Caki2 (cell line): Measurements from ENCODE around the gene KHDRBS2. TPM values are rescaled to one million over a fixed set of nuclear protein-coding genes. Genes with fewer than 3 reads are reported as not detected.
A peak's percentile ranks its signal among the peaks of the same experiment; 100 is the strongest.

Experiments
- DNase-seq: peaks from one replicate; pipeline ENCODE4 v3.0.0-alpha.2; 2015; ENCODE audit warnings: low read depth
- in situ Hi-C: cut with HindIII; loops from 2 replicates; pipeline ENCODE4 v1.10.0; 2016; ENCODE audit warnings: low sequenced_read_pairs, low pct_unique_long_range_greater_than_20kb, mixed read lengths
- total RNA-seq: library from RNA; depleted of rRNA; stranded (reverse); fragments of >200 nt; shearing (Covaris generic); gene quantifications from 2 replicates; pipeline ENCODE4 v1.2.3, GENCODE V29; 2014; ENCODE audit warnings: low replicate concordance; rRNA removed

The KHDRBS2 gene
- not detected in 2 replicates for total RNA-seq

- in situ Hi-C loops = no loop called here
- no peak for DNase-seq
Observed at GRCh38 chr6:62285612-62286469, at the start of gene KHDRBS2. Gene KHDRBS2, minus strand, starts transcription at chr6:62286225.

GRCh38 chr6:62328607-62329006, 42.6 kb upstream of the KHDRBS2 start:
- in situ Hi-C loops = no loop called here
- no peak for DNase-seq

GRCh38 chr6:62324834-62325233, 38.8 kb upstream of the KHDRBS2 start:
- in situ Hi-C loops = no loop called here
- no peak for DNase-seq

GRCh38 chr6:62323818-62324431, 37.9 kb upstream of the KHDRBS2 start:
- in situ Hi-C loops = no loop called here
- DNase-seq = no peak

GRCh38 chr6:62298745-62299392, 12.8 kb upstream of the KHDRBS2 start:
- in situ Hi-C loops = no loop called here

GRCh38 chr6:62296541-62296940, 10.5 kb upstream of the KHDRBS2 start:
- DNase-seq = no peak
- in situ Hi-C loops = no loop called here

More at GRCh38 chr6:62298745-62299392, 12.8 kb upstream of the KHDRBS2 start:
- DNase-seq = no peak

GRCh38 chr6:62288974-62289373, 2.9 kb upstream of the KHDRBS2 start:
- DNase-seq = no peak
- in situ Hi-C loops = no loop called here

GRCh38 chr6:62288562-62288961, 2.5 kb upstream of the KHDRBS2 start:
- no peak for DNase-seq
- in situ Hi-C loops = no loop called here

- in situ Hi-C loops = no loop called here
- no peak for DNase-seq
Observed at GRCh38 chr6:62286470-62286843, 432 bp upstream of the KHDRBS2 start.

- no peak for DNase-seq
- in situ Hi-C loops = no loop called here
Observed at GRCh38 chr6:62284725-62285124, 1.3 kb downstream of the KHDRBS2 start.

- in situ Hi-C loops = no loop called here
- DNase-seq = peak; percentile 26
Observed at GRCh38 chr6:62283796-62284411, 2.1 kb downstream of the KHDRBS2 start.

GRCh38 chr6:62283365-62283764, 2.7 kb downstream of the KHDRBS2 start:
- DNase-seq = no peak
- in situ Hi-C loops = no loop called here

- in situ Hi-C loops = no loop called here
- DNase-seq = no peak
Observed at GRCh38 chr6:62280099-62280498, 5.9 kb downstream of the KHDRBS2 start.

- in situ Hi-C loops = no loop called here
- no peak for DNase-seq
Observed at GRCh38 chr6:62272114-62272513, 13.9 kb downstream of the KHDRBS2 start.

- DNase-seq = no peak
- in situ Hi-C loops = no loop called here
Observed at GRCh38 chr6:62265906-62266525, 20.0 kb downstream of the KHDRBS2 start.

GRCh38 chr6:62262283-62262682, 23.7 kb downstream of the KHDRBS2 start:
- in situ Hi-C loops = no loop called here
- DNase-seq = no peak

- DNase-seq = no peak
- in situ Hi-C loops = no loop called here
Observed at GRCh38 chr6:62246087-62246486, 39.9 kb downstream of the KHDRBS2 start.

- in situ Hi-C loops = no loop called here
- no peak for DNase-seq
Observed at GRCh38 chr6:62236784-62237183, 49.2 kb downstream of the KHDRBS2 start.
